Measurements from ENCODE around the gene RSAD1.

RSAD1 gene

DNA sequence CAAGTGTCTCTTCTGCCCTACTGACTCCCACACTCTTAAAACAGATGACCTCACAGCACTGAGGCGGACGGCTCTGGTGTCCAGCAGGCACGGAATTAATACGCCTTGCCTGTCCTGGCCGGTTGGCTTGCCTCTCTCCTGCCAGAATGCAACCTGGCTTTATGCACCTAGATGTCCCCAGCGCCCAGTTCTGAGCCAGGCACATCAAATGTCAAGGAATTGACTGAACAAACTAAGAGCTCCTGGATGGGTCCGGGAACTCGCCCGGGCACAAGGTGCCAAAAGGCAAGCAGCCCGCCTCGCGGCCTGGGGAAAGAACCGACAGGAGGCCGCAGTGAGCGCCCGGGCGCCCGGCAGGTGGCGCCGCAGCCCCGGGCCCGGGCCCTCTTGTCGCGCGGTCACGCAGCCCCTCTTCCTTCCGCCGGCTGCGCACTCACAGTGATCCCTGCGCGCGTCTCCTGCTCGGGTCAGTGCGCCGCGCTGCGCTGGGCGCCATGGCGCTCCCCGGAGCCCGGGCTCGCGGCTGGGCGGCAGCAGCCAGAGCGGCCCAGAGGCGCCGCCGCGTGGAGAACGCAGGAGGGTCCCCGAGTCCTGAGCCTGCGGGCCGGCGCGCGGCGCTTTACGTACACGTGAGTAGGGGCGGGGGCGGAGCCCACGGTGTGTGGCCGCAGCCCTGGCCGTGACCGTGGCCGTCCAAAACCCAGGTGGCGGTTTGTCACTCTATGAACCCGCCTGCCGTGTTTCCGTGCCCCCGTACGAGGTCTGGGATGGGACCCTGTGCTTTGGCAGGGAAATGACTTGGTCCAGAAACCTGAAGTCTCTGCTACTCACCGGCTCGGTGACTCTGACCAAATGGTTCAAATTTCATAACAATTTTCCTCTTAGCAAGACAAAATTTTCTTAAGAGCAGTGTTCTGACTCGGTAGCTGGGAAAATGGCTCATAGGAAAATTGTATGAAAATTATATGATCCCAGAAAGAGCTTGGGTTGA, at the start of gene RSAD1:
Gene RSAD1 (plus strand): TSS at position 470 of the 991 bp plus-strand sequence. CDS start 25 bp downstream, at position 495.
- DNase-seq: no peak

DNA sequence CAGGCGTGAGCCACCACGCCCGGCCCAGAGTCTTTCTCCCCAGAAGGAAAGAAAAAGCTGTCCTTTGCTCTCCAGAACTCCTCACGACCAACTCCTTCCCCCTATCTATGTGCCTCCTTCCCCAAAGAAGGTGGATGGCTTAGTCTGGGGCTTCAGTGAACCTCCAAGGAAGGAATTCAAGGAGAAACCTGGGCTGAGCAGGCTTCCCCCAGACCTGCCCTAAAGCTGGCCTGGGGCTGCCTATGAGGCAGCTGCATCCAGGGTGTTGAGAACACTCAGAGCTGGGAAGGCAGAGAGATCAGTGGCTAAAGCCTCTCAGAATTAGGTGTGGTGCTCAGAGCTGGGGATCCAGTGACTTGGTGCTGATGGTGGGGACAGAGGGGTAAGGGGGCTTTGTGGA, 48.9 kb upstream of the RSAD1 start:
- no peak for DNase-seq

DNA sequence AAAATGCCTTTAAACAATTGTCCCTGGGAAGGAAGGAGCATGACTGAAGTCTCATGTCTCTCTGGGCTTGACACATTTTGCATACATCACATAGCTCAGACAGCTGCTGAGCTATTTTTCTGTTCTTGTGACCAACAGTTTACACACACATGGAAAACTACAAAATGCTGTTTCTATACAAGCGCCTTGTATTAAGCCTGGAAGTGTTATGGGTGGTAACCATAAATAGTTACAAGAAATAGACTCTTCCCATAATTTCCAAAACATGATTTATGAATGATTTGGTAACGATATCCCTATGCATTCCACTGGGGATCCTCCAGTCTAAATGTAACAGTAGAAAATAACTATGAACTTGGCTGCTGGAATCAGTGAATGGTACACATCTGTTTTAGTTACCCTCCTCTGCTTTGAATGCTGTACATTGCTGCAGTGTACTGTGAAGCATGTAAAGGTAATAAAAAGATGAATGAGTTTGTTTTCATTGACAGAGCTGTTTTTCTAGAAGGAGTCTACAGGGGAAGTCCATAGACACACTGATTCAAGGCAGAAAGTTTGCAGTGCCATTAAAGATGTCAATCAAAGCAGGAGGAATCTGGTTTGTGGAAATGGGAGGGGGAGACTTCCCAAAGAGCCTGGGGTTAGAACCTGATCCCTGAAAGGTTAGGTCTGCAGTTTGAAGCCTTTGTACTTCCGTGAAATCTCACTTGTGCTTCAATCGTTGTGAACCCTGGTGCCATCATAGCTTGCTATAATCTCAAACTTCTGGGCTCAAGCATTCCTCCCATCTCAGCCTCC, 47.6 kb upstream of the RSAD1 start:
- DNase-seq: no peak

GRCh38 chr17:50432125-50432762, 46.4 kb upstream of the RSAD1 start:
- no peak for DNase-seq

DNA sequence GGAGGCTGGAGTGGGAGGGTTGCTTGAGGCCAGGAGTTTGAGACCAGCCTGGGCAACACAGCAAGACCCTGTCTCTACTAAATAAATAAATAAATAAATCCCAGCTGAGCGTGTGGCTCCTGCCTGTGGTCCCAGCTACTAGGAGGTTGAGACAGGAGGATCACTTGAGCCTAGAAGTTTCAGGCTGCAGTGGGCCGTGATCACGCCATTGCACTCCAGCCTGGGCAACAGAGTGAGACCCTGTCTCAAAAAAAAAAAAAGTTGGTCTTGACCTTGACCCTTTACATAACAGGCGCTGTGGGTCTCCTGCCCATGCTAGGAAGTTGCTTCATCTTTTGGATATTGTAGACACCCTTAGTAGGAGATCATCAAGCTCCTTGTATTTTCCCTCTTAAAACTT, 41.3 kb upstream of the RSAD1 start:
- DNase-seq: no peak

DNA sequence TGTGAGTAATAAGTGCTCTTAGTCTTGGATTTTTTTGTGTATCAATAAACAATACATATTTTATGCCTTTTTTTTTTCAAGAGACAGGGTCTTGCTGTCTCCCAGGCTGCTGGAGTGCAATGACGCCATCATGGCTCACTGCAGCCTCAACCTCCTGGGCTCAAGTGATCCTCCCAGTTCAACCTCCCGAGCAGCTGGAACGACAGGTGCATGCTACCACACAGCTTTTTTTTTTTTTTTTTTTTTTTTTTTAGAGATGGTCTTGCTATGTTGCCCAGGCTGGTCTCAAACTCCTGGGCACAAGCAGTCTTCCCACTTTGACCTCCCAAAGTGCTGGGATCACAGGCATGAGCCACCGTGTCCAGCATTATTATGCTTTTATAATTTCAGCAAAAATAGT, 39.7 kb upstream of the RSAD1 start:
- DNase-seq: no peak

DNA sequence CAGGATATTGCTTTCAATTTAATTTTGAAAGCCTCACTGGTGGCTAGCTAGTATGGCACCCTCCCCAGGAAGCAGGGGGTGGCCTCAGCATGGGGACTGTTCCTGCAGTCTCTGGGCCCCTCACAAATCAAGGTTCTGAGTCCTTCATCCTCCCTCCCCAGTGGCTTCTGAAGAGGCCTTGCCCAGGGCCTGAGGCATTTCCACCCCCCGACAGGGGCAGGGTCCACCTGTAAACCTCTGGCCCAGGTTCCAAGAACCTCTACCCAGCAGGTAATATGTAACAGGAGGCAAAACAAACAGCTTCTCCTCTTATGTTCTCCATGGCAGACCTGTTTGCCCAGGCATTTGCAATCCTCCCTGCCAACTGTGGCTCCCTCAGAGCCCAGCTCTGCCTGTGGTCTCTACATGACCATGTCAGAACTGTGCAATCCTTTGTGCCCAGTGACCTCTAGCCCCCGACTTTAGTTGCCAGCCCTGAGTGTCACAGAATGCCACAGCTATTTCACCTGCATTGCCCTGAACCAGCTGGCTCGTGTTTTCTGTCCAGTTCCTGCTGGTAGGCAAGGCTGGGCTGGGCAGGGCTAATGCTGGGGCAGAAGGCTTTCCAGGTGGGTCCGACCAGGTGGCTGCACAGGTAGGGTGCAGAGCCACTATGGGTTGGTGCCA, 38.4 kb upstream of the RSAD1 start:
- no peak for DNase-seq

DNA sequence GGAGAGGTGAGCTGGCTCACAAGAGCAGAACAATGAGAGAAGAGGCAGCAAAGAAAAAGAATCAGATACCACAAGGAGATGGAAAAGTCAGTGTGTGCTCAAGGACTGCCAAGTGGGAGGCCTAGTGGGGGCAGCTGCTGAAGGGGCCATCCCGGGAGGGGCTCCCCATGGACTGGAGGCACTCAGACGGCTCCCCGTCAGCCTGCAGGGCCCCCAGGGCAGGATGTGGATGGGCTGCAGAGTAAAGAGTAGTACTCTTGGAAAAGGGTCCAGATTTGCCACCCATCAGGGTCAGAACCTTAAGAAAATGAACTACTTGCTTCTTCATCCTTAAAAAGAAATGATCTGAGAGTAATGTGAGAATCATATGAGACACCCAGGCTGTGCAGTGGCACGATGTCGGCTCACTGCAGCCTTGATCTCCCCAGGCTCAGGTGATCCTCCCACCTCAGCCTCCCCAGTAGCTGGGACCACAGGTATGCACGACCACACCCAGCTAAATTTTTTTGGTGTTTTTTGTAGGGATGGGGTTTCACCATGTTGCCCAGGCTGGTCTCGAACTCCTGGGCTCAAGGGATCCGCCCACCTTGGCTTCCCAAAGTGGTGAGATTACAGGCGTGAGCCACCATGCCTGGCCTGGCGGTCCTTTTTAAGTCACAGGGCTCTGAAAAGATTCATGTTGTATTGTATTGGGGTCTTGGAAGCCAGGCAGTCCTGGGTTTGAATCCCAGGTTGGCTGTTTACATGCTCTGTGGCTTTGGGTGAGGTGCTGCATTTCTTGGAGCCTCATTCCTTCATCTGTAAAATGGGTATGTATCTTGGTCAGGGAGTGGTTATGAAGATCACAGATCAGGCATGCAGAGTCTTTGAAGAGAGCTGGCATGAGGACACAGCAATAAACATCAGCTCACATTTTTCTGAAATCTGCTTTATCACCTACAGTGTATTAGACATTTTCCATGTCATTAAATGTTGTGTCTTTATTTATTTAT, 37.5 kb upstream of the RSAD1 start:
- no peak for DNase-seq

DNA sequence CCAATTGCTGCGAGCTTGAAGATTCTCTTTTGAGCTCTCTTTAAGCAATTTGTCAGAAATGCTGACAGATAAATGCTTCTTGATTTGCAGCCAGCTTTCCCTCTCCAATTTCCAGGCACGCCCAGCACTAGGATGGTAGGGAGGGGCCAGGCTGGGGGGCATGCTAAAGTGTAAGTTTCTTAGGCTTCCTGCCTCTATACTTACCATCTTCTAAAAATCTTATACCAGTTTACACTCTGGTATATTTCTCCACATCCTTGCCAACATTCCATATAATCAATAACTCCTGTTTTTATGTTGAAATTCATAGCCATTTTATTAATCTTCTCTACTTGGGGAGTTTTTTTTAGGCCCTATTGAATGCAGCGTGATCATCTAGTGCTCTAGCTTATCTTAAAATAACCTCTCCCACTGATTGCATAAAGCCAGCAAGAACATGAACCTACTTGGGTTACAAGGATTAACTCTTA, 35.1 kb upstream of the RSAD1 start:
- no peak for DNase-seq

DNA sequence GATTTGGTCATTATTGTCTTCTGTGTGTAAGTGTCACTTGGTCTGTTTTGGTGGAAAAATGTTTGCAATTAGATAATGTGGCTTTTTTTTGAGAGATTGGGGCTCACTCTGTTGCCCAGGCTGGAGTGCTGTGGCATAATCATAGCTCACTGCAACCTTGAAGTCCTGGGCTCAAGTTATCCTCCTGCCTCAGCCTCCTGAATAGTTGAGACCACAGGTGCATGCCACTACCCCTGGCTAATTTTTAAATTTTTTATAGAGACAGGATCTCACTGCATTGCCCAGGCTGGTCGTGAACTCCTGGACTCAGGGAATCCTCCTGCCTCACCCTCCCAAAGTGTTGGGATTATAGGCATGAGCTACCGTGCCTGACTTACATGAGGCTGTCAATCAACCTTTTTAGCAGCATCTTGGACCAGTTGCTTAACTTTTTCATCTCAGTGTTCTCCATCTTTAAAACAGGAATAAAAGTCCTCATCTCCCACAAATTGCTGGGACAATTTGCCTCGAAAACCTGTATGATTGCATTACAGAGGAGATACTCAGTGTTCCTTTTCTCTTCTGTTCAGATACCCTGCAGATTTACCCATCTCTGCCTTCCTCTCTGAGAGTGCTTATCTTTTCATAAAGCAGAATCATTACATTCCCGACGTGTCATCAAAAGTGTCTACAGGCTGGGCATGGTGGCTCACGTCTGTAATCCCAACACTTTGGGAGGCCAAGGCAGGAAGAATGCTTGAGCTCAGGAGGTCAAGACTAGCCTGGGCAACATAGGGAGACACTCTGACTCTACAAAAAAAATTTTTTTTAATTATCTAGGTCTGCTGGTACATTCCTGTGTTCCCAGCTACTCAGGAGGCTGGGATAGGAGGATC, 33.6 kb upstream of the RSAD1 start:
- no peak for DNase-seq

DNA sequence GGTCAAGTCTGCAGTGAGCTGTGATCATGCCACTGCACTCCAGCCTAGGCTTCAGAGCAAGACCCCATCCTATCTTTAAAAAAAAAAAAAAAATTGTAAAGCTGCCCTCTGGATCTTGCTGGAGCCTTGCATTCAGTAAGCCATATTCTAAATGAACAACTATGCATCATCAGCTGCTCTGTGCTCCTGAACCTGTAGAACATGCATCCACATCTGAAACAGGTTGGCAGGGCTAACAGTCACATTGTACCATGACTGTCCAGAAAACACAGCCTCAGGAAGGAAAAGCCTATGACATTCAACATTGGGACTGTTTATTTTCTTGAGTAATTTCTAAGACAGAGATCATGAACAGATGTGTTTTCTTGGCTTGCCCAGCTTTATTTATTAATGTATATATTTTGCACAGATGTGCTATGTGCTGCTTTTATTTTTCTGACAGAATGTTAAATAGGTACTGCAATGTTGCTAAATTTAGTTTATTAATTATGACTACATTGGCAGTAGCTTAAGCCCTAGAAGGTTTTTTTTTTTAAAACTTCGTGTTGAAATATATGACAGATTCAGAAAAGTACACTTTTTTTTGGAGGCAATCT, 32.8 kb upstream of the RSAD1 start:
- DNase-seq: no peak

GRCh38 chr17:50447870-50448595, 30.6 kb upstream of the RSAD1 start:
- no peak for DNase-seq

GRCh38 chr17:50448643-50449042, 30.0 kb upstream of the RSAD1 start:
- no peak for DNase-seq

- DNase-seq: no peak
Measured at GRCh38 chr17:50451943-50452629, 26.6 kb upstream of the RSAD1 start.

GRCh38 chr17:50452630-50453300, 25.9 kb upstream of the RSAD1 start:
- no peak for DNase-seq

GRCh38 chr17:50453901-50454300, 24.8 kb upstream of the RSAD1 start:
- DNase-seq: no peak

DNA sequence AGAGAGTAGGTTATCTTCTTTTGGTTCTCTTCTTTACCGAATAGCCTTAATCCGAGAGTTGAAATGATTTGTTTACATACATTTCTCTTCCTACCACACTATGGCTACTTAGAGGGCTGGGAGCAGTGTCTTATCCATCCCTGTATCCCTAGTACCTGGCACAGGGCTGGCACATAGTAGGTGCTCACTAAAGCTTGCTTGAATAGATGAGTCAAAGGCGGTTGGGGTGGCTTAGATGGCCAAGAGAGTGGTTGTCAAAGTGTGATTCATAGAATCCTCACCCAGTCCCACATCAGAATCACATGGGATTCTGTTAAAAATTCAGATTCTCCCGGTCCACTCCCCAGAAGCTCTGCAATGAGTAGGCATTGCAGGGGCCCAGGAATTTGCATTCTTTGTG, 21.0 kb upstream of the RSAD1 start:
- no peak for DNase-seq

DNA sequence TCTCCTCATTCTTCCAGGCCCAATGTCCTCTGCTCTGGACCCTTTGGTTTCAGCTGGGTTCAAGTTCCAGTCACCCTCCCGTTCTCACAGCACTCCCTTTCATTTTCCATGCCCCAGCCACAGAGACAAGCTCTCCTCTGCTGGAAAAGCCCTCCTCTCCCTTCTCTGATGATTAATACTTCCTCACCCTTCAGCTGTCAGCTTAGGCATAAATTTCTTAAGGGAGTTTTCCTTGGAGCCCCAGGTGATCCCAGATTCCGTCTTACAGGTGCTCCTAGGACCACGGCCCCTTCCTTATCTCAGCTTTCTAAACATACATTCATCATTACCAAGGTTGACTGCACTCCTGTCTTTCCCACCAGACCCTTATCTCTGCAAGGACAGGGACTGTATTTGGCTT, 20.4 kb upstream of the RSAD1 start:
- no peak for DNase-seq
